GM19452 (cell line): ENCODE results near the gene FTSJ3.
"Not testable (repeated sequence)": the region's sequence is repeated elsewhere in the genome, so short reads cannot be mapped to it uniquely, and the experiment has no call there.

Experiments
- ATAC-seq: cut with Tn5 transposase; IDR thresholded peaks from one replicate; pipeline ENCODE4 v1.9.1; 2021; ENCODE audit not compliant: unreplicated experiment

FTSJ3 gene, protein sequence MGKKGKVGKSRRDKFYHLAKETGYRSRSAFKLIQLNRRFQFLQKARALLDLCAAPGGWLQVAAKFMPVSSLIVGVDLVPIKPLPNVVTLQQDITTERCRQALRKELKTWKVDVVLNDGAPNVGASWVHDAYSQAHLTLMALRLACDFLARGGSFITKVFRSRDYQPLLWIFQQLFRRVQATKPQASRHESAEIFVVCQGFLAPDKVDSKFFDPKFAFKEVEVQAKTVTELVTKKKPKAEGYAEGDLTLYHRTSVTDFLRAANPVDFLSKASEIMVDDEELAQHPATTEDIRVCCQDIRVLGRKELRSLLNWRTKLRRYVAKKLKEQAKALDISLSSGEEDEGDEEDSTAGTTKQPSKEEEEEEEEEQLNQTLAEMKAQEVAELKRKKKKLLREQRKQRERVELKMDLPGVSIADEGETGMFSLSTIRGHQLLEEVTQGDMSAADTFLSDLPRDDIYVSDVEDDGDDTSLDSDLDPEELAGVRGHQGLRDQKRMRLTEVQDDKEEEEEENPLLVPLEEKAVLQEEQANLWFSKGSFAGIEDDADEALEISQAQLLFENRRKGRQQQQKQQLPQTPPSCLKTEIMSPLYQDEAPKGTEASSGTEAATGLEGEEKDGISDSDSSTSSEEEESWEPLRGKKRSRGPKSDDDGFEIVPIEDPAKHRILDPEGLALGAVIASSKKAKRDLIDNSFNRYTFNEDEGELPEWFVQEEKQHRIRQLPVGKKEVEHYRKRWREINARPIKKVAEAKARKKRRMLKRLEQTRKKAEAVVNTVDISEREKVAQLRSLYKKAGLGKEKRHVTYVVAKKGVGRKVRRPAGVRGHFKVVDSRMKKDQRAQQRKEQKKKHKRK

DNA sequence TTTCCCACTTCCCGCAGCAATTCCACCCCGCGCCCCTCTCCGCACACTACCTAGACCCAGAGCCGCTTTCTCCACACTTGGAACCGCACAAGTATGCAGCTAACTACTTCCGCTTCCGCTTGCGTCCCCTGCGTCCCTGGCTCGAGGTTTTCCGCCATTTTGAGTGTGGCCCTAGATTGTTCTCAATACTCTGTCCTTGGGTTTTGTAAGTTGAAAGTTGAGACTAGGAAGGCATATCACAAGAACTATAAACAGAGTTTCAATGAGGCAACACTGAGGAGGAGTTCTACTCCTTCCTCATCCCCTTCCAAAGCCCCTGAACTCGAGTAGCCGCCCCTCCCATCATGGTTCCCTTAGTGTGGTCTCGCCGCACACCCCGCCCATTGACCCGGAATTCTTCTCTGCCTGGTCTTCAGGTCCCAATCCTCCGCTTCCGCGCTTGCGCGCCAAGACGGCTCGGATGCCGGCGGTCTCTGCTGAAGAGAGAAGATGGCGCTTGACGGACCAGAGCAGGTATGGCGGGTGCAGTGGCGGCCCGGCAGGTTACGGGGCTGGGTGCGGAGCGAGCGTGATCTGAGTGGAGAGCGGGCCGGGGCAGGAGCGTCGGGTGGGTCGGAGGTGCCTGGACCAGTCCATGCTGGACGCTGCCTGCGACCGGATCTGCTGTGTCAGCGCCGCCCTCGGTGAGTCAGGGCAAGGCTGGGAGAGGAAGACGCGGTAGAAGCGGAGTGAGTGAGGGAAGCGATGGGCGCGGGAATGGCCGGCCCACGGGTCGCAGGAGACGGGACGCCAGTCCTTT, at the start of gene FTSJ3, which contains the start of gene PSMC5:
FTSJ3 (minus strand) TSS at position 662 of the 799 bp plus-strand sequence. CDS start 761 bp downstream, outside the sequence.
PSMC5 (plus strand) TSS at position 430 of the 799 bp plus-strand sequence; CDS start at position 490, 60 bp downstream.
- ATAC-seq, result peak; percentile 93

DNA sequence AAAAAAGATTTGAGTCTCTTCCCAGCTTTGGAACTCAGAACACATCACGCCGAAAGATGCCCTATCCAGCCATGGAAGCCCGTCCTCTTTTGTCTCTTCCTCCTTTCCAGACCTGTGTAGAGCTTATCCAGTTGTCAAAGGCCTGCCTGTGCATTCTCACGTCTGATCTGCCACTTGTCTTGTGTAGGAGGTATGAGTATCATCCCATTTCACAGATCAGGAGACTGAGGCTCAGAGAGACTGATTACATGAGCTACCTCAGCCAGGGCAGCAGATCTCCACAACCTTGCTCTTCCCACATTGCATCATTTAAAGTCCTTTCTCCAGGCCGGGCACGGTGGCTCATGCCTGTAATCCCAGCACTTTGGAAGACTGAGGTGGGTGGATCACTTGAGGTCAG, 47.2 kb upstream of the FTSJ3 start:
- not testable (repeated sequence) for ATAC-seq

DNA sequence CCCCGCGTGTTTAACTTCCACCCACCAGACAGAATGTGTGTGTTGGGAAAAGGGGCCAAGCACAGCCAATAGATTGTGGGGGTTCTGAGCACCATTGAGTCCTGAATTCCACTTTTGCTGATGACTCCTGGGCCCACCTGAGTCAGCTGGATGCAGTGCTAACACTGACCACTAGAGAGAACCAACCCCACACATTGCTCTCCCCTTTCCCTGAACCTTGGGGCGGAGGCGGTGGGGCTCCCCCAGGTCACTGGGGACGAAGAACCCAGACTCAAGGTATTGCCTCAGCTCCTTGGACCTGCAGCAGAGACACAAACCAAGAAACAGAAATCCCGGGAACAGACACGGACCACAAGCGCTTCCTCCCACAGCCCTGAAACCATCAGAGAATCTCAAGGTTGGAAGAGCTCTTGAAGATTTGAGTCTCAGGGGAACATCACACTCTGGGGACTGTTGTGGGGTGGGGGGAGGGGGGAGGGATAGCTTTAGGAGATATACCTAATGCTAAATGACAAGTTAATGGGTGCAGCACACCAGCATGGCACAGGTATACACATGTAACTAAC, 46.7 kb upstream of the FTSJ3 start:
- not testable (repeated sequence) for ATAC-seq

DNA sequence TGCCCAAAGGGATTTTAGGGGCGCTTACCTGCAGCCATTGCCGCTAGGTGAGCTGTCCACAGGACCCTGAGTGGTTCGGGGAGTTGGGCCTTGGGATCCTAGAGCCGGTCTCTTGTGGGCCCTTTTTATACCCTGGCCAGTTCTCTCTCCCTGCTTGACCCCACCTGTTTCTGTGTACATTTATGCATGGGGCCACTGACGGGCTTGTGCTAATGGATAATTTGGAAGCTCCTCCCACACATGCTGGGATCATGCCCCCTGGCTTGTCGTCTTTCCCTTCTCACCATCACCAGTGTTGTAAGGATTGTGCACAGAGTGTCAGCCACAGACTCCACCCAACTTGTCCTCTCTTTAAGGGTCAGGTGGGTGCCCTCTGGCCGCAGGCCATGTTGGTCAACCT, 46.1 kb upstream of the FTSJ3 start, which contains the start of gene CSH2:
CSH2 (minus strand) TSS at position 101 of the 400 bp plus-strand sequence; CDS start at position 38, 63 bp downstream.
- ATAC-seq, result not testable (repeated sequence)

- not testable (repeated sequence) for ATAC-seq
Observed at GRCh38 chr17:63871646-63872365, 44.3 kb upstream of the FTSJ3 start.

DNA sequence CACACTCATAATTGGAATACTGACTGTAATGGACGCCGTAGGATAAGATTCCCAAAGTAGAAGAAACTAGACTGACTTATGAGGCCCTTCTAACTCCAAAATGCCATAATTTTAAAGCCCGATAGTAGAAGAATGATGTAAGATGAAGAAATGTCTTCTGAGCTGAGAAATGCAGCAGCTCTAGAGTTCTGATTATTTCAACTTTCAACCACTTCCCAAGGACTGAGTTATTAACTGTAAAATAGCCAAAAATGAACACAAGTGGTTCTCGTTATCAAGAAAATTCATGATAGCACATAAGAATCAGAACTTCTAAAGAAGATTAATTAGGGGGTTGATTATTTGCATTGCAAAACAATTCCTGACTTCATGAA, 42.8 kb upstream of the FTSJ3 start:
- ATAC-seq, result not testable (repeated sequence)

DNA sequence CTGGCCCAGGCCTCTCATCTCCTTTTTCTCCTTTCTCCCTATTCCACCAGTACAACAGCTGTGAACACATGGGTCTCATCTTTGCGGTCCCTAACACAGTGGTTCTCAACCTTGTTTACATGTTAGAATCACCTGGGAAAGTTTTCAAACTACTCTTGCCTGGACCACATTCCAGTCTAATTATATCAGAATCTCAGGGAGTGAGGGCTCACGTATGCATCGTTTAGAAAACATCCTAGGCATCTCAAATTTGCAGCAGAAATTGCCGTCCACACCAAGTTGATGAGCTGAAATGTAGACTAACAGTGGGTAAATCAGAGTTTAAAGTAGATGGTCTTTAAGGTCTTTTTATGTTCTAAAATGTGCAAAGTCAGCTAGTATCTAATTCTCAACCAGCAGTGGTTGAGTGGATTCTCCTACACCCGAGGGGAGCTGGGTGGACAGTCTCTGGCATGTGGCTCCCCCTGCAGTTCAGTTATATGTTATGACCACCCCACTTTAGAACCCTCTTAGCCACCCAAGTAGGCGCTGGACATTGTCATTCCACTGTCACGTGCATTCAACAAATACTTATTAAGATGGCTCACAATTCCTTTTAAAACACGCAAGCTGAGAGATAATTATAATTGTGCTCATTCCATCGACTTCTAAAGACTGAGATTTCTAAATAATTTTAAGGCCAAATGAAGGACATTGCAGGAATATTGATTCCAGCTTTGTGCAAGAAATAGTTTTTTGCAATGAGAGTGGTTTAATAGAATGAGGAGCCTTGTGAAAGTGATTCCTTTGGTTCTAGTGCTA, 42.2 kb upstream of the FTSJ3 start:
- not testable (repeated sequence) for ATAC-seq

GRCh38 chr17:63866625-63867024, 39.2 kb upstream of the FTSJ3 start:
- ATAC-seq, result not testable (repeated sequence)

DNA sequence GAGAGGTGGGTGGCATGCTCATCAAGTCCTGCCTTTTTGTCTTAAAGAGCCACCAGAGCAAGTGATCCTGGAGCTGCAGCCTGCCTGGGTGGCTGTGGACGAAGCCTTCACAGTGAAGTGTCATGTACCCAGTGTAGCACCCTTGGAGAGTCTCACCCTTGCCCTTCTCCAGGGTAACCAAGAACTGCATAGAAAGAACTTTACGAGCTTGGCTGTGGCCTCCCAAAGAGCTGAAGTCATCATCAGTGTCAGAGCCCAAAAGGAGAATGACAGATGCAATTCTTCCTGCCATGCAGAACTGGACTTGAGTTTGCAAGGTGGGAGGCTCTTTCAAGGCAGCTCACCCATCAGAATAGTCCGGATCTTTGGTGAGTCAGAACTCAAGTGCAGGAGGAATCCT, 31.8 kb upstream of the FTSJ3 start:
- ATAC-seq, result no peak

DNA sequence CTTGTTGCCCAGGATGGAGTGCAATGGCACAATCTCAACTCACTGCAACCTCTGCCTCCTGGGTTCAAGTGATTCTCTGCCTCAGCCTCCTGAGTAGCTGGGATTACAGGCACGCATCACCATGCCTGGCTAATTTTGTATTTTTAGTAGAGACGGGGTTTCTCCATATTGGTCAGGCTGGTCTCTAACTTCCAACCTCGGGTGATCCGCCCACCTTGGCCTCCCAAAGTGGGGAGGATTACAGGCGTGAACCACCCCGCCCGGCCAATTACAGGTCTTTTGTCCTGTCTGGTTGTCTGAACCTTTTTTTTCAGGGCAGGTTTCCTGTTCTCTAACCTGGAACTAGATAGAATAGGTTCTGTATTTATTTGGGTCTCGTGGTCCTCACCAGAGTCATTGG, 29.0 kb upstream of the FTSJ3 start:
- not testable (repeated sequence) for ATAC-seq

GRCh38 chr17:63855185-63855584, 27.7 kb upstream of the FTSJ3 start:
- ATAC-seq, result no peak

GRCh38 chr17:63854709-63855108, 27.2 kb upstream of the FTSJ3 start:
- ATAC-seq, result no peak

DNA sequence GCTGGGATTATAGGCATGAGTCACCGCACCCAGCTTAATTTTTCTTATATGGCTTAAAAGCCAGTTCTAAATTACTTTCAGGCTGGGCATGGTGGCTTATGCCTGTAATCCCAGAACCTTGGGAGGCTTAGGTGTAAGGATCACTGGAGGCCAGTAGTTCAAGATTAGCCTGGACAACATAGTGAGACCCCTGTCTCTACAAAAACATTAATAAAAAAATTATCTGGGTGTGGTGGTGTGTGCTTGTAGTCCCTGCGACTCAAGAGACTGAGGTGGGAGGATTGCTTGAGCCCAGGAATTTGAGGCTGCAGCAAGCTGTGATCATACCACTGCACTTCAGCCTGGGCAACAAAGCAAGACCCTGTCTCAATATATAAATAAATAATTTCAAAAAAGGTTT, 25.8 kb upstream of the FTSJ3 start:
- ATAC-seq, result no peak

DNA sequence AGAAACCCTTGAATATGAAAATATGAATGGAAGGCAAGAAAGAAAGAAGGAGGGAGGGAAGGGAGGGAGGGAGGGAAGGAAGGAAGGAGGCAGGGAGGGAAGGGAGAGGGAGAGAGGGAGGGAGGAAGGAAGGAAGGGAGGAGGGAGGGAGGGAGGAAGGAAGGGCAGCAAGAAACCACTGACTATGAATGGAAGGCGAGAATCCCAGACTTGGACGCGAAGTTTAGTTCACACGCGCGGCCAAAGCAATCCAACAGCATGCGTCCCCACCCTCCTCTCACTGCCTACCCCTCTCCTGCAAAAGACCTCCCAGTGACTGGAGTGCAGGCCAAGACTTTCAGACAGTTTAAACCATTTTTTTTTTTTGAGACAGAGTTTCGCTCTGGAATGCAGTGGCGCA, 22.9 kb upstream of the FTSJ3 start:
- ATAC-seq, result no peak

DNA sequence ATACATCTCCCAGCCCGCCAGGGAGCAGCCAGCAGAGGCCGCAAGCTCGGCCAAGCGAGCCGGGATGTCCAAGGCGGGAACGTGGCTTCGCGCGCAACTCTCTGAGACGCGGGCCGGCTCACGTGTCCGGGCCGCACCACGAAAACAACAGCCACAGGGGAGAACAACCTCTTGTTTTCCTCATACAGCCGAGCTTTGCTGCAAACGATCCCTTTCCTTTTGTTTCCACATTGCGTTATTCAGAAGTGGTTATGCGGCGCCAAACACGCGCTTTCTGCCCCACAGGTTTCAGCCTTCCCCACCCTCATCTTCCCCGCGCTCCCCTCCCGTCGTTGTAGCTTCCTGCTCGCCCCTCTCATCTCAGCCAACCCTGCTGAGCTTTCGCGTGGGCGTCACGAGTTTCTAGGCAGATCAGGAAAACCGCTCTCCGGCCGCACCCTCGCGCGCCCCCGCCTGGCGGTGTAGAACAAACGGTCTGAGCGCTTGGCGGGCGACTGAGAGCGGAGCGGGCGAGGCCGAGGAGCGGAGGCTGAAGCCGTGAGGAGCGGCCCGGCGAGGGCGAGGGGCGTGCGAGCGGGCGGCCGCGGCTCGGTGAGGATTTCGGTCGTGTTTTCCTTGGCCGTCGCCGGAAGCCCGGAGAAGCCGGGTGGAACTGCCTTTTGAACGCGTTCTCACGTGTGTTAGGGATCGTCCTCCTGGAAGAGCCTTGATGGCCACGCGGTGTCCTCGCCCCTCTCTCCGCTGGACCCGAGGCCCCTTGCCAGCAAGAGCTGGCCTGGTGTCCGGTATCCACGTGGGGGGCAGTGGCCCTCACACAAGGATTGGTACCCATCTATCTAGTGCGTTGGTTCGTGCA, 21.6 kb upstream of the FTSJ3 start:
- ATAC-seq, result peak; percentile 87

DNA sequence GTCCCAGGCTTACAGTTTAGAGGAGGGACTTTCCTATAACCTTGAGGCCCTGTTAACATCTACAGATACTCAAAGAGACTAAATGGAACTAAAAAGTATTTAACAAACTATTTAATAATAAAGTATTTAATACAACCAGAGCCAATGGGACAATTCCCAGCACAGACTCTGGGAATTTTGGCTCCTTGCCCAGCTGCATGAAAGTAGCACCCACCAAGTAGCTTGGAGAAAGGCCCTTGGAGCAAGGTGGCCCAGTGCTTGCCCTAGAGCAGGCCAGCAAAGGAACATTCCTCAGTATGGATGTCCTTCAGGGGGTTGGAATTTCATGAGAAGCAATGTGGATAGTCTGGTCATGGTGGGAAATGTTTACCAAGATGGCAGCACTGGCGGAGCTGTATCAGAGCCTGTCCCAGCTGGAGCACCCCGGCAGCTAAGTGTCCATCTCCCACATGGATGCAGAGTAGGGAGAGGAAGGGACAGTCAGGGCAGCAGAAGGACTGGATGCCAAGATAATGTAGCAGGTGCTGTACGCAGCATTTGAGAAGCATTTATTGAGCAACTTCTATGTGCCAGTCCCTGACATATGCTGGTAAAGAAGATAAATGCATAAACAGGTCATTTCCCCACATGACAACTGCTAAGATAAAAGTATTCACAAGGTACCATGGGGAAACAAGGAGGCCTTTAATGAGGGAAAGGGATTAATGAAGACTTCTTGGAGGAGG, 20.2 kb upstream of the FTSJ3 start:
- ATAC-seq, result no peak

GRCh38 chr17:63845509-63845908, 18.0 kb upstream of the FTSJ3 start:
- ATAC-seq, result no peak
